HG03097 (cell line): ENCODE data around the gene ATXN10.
"Not testable (repeated sequence)": the region's sequence is repeated elsewhere in the genome, so short reads cannot be mapped to it uniquely, and the experiment has no call there.

Experiments
- ATAC-seq: cut with Tn5 transposase; IDR thresholded peaks from one replicate; pipeline ENCODE4 v1.9.1; 2021; ENCODE audit not compliant: unreplicated experiment, low FRiP score

The ATXN10 gene

DNA sequence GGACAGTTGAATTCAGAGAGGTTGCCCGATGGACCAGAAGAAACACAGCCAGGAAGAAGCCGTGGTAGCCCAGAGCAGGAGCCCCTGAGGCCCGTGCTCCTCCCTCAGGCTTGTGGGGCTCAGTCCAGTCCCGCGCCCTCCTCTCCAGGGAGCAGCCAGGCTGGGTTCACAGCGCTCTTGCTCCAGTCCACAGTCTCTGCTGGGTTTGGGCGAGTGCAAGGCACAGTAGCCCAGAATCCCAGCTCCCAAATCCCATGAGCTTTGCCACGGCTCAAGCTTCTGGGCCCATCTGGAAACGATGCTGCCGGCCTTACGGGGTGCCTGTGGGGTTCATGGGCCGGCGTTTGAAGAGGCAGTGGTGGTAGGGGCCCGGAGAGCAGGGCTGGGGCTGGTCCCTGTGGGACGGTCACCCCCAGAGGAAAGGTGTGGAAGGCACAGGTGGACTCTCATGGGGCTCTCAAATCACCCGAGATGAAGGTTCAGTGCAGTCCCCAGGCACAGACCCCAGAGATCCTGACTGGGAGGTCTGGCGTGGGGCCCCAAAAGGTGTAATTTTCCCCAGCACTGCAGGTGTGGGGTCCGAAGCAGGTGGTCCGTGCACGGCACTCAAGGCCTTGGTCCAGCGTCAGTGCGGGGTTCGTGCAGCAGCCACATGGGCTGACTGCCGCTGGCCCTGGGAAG, 30.6 kb upstream of the ATXN10 start:
- ATAC-seq: no peak

DNA sequence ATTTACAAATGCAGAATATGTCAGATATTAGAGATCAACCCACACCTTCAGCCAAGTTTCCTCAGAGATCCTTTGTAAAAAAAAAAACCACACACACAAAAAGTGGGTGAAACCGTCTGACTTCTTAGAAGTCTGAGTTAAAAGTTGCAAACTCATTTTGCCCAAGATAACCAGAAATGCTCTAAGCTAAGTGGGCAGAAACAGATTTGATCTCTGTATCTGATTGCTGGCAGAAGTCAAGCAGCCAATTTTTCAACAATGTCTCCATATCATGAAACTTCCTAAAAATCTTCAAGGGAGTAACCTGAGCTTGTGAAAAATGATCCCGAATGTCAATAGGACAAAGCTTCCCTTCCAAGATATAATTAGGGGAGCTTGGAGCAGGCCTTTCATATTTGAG, 28.6 kb upstream of the ATXN10 start:
- ATAC-seq: no peak

DNA sequence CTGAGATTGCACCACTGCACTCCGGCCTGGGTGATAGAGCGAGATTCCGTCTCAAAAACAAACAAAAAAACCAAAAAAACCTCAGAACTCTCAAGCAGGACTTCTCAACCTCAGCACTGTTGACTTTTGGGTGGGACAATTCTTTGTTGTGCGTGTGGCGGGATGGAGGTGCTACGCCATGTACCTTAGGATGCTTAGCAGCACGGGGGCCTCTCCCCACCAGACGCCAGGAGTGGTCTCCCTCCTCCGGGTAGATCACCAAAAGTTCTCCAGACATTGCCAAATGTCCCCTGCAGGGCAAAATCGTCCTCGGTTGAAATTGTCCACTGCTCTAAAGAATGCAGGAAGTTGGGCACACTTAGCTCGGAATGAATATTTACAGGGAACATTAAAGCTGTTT, 26.9 kb upstream of the ATXN10 start:
- ATAC-seq: no peak

DNA sequence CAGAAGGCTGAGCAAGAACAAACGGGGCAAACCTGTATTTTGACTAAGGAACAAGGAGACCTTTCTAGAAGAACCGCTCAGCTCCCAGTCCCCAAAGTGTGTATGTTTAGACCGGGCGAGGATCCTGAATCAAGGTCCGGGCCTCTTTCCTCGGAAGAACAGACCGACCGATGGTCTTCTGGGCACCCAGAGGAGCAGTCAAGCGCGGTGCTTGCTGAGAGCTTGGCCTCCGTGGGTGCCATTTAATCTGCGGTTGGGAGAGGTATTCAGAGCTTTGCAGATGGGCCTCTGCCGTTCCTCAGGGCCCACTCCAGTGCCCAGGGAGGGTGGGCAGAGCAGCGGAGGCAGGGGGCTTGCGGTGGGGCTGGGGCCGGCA, 26.5 kb upstream of the ATXN10 start:
- no peak for ATAC-seq

DNA sequence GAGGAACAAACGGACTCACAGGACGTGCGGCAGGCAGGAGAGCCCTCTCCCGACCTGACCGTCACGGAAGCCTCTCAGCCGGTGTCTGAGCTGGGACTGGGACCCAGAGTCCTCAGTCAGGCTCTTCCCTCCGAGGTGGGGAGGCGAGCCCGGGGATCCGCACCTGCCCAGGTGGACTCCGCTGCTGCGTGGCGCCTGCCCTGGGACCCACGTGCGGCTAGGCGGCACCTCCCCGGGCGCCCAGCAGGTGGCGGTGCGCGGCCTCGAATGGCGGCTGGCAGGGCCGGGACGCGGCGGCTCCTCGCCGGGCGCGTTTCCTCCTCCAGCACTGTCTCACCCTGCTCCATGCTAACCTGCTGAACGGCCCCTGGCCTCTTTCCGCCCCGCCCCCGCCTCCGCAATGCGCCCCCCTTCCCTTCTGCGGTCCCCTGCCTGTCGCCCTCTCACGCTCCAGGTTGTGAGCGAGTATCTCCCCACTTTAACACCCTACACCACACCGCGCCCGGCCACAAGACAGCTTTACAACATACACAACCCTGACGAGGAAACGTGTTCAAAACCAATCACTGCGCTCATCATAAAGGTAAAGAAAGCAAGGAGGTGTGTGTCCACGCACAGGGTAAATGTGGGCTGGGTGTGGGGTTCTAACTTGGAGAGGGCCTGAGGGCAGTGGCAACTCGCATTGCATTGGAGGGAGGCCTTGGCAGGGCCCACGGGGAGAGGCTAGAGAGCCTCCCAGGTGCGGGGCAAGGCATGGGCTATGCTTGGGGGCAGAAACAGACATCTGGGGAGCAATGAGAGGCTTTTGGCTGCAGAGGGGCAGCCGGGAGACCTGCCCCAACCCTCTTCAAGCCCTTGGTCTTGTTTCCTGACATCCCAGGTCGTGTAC, 25.9 kb upstream of the ATXN10 start:
- ATAC-seq: no peak

DNA sequence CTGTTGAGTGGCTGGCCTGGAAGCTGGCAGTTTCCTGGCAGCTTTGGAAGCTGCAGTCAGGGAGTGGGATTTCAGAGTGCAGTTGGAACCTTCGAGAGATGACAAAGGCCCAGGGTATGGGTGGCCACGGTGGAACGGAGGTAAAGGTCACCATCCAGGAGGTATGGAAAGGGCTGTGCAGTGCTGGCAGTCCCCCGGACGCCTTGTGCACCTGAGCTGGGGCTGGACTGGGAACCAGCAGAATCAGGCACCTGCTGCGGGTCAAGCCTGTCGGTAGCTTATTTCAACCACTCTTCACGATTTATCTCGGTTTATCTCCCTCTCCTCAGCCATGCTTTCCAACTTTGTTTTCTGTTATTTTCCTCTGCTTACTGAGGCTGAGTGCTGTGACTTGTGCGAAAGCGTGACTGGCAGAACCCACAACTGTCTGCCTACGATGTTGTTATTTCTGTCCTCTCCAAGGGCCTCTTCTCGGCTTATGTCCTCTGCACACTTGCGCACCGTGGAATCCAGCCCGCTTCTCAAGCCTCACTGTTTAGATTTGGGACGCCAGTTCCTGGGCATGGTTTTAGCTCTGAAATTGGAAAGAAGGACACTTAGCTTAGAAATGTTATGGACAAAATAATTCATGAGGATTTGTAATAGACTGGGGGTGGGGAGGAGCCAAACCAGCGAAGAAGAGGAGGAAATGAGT, 24.0 kb upstream of the ATXN10 start:
- ATAC-seq: no peak

DNA sequence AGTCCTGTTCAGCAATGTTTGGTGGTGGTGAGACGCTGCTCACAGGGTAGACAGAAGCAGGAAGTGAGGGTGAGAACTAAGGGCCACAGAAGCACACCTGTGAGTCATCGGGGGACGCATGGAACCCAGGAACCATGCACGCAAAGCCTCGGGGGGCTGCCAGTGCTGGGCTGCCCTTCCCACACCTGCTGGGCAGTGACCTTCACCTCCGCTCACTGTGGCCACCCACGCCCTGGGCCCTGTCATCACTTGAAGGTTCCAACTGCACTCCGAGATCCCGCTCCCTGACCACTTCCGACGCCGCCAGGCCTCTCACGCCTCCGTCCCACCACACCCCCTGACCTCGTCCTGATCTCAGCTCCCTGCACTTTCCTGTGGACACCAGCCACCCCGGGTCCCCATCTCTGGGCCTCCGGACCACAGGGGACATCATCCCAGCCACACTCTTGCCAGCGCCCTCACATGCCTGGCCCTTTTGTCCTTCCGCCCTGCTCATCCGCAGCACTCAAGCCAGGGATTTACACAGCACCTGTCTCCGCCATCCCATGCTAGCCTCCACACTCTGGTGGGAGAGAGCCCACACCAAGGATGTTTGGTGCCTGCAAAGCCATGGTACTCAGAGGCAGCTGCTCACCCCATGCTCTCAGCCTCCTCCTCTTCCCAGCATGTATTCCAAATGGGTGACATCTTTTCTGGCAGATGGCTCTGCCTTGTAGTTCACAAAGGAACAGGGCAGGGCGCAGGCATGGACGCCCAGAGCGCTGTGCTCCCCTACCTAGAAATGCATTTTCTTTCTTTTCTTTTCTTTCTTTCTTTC, 23.1 kb upstream of the ATXN10 start:
- ATAC-seq: no peak

DNA sequence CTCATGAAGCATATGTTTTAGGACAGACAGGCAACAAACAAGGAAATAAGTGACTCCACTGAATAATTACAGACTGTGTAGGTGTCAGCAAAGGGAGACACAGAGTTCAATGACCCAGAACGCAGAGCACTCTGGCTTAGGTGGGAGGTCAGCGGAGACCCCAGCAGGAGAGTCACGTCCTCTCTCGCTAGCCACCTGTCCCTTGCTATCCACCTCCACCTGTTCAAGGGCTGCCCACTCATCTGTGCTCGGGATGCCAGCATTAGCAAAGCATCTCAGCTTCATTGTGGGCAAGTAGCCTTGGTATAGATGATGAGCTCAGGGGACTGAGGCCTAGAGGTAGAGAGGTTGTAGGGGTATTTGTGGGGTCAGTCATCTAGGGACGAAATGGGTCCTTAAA, 21.8 kb upstream of the ATXN10 start:
- ATAC-seq: no peak

DNA sequence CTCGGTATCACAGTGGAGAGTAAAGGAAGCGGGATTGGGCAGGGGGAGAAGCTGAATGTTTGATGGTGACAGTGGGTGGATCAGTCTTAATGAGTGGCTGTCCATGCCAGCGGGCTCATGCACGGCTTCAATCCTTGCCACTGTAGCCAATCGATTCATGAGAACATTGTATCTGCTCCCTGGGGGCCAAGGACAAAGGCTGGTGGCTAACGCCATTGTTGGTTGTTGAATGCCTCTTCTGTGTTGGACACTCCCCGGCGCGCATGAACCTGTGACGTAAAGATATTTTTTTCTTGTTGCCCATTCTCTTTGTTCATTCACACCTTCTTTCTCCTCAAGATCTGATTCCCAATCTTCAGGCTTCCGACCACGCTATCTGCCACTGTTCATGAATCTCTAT, 20.9 kb upstream of the ATXN10 start:
- ATAC-seq: no peak

DNA sequence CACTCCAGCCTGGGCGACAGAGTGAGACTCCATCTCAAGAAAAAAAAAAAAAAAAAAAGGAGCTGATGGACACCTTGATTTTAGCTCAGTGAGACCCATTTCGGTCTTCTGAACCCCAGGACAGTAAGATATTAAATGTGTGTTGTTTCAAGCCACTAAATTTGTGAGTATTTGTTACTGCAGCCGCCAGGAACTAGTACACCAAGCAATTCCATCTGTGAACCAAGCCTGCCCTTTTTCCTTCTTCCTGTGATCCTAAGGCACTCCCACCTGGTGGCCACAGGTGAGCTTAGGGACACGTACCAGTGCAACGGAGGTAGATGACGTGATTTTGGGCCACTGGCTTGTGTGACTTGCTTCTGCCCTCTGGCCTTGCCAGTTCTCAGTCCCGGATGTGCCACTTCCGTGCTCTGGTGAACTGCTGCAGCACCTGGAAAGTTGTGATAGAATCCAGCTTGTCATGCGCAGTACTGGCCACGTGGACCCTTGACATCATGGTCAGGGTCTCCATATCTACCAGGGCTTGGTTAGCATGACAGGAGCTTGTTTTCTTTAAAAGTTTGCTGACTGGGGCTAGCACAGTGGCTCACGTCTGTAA, 19.6 kb upstream of the ATXN10 start:
- ATAC-seq: no peak

DNA sequence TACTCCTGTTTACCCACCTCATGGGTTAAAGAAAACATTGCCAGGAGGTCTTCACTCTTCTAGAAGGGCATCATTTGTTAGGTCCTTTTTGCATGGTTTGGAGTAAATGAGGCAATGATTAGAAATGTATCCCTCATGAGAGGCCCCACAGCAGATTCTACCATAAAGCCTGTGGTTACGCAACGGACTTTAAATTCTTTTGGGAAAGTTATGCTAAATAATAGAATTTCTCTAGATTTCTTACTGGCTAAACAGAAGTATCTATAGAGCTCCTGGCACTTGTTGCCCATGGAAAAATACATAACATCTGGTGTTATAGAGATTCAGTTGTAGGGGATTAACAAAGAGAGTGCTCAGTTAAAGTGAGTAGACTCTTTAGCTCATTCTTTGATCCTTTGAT, 15.1 kb upstream of the ATXN10 start:
- no peak for ATAC-seq

DNA sequence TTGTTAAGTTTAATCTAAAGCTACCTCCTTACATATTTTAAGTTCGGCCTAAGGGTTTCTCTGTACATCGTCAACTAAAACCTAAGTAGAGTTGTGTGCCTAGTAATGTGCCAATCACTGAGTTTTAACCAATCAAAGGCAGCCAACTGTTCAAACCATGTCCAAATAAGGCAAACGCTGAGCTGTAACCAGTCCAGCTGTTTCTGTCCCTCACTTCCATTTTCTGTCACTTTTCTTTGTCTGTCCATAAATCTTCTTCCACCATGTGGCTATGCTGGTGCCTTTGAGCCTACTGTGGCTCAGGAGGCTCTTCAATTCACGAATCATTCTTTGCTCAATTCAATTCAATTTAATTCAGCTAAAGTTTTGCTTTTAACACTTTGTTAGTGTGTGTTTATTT, 13.9 kb upstream of the ATXN10 start:
- no peak for ATAC-seq

DNA sequence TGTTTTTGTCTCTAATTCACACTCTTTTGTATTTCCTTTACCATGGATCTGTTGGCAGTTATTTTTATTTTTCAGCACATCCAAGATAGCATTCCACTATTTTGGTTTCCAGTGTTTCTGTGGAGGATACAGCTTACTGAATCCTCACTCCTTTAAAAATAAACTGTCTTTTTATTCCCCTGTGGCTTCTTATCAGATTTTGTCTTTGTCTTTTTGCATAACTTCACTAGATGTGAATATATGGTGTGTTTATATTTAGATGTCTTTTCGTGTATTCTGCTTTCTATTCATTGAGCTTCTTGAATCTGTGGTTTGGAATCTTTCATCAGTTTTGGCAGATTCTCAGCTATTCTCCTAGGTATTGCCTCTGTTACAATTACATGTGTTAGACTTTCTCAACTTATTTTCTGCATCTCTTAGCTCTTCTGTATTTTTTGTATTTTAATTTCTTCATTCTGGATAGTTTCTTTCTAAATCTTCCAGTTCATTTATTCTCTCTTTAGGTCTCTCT, 7.4 kb upstream of the ATXN10 start:
- ATAC-seq: no peak

DNA sequence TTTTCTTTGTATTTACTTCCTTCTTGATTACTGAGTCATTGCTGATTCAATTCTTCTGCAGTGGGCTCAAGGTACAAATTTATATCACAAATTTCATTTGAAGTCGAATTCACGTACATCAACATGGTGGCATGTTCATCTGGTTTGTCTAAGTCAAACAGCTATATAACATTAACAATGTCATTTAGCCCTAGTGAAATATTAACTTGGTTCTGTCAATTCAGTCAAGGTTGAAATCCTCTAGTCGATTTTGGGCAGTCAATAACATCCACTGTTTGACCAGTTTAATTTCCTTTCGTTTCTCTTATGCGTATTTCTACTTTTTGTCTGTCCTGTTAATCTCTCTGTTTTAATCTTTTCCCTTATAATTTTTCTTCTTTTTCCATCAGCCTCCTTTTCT, 4.1 kb upstream of the ATXN10 start:
- no peak for ATAC-seq

DNA sequence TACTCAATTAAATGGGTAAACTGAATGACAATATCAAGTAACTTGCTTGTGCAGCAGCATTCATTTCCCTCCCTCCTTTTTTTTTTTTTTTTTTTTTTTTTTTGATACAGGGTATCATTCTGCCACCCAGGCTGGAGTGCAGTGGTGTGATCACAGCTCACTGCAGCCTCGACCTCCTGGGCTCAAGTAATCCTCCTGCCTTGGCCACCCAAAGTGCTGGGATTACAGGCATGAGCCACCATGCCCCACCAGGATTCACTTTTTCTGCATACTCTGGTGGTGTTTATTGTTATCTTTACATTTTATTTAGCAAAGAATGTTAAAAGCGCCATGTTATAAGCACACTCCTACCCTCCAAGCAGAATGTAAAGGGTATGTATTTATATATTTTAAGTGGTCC, 1.3 kb upstream of the ATXN10 start:
- ATAC-seq: not testable (repeated sequence)

DNA sequence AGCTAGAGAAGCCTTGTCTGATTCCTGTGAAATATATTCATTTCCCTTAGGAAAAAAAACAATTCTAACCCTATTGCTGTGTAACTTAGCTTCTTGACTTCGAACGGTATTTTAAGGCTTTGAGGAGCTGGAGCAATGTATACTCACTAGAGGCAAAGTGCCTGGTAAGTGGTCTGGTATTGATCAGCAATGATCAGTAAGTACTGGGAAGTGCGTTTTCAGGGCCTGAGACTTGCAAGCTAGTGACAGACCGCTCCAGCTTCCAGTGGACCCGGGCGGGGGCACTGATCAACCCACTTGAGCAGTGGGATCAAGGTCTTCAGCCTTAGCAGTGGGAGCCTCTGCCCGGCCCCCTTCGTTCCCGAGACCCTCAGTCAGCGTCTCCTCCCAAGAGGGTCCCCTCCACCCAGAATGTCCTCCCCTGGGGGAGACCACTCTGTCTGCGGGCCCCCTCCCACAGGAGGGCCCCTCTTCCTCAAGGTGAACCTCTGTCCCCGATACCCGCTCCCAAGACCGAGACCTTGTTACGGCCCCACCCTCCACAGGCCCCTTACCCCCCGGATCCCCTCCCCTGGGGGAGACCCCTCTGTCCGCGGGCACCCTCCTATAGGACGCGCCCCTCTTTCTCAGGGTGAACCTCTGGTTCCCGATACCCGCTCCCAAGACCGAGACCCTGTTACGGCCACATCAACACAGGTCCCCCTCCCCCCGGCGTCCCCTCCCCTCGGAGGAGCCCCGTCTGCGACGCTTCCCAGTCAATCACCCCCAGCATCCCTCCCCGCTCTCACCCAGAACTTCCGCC, 452 bp upstream of the ATXN10 start:
- ATAC-seq: no peak

DNA sequence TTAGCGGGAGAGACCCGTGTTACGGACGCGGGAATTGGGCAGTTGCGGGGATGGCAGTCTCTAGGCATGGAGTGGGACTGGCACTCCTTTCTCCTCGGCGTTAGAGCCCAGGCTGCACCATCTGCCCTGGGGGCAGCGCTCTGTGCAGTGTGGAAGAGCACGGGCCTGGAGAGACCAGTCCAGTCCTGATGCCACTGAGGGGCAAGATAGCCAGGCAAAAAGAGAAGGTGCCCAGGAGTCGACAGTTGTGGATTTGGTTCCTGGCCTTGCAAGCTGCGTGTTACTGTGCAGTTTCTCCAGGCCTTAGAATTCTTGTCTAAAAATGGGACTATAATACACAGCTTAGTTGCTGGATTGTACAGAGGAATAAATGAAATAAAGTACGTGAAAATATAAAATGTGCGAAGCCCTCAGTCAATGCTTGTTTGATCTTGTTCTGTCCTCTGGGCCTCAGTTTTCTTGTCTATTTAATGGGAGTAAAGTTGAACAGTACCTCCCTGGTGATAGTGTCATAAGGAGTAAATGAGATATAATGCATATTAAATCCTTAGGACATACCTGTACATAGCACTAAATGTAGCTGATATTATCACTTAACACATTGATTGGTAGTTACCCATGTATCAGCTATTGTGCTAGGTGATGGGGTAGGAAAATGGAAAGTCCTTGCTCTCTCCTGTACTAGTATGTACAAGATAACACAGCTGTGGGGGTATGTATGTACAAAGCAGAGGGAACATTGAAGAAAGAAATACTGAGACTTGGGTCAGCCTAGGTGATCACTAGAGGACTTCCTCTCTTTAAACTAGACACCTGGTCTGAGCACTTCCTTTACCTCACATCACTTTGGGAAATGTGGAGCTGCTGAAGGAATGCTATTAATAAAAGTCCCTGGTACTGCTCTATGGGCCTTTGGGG, 1.2 kb downstream of the ATXN10 start:
- ATAC-seq: peak; percentile 5

DNA sequence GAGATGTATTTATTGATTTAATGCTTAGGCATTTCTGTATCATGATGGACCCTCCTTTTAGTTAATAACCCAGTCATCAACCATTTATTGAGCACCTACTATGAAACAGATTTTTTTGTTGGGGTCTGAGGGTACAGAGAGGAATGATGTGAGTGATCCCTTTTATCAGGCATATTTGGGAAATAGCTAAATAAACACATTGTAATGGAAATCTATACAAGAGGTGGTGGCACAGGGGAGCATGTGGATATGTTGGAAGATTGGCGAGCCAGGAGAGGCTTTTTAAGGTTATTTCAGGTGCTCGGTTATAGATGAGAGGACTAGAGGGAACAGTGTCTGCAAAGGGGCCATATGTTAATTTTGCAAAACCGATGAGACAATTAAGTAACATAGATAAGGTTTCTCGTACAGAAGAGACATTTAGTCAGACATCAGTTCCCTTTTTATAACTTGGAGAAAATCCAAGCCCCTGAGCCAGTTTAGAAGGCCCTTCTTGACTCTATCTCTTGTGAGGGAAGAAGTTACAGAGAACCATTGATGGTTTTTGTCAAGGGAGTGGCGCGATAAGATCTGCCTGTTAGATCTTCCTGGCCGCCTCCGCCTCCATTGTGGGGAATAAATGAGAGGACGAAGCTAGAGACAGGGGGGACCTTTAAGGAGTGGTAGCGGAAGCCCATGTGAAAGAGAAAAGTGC, 2.0 kb downstream of the ATXN10 start:
- ATAC-seq: no peak
